ENCODE results near the gene PHF23. TPM values are rescaled to one million over a fixed set of nuclear protein-coding genes. Genes with fewer than 3 reads are reported as not detected.

The PHF23 gene
- total RNA-seq, 6 experiments from 2014 or later: 16.0 to 24.3 (median 18.2) TPM

GRCh38 chr17:7220593-7221277 lies 18.5 kb downstream of the PHF23 start:
- Histone ChIP-seq H3K27ac (peak overlapping the region; percentile 94 to 100 (median 96)), H3K36me3 (peaks cover 0 to 45% (median 22%) of the 10 kb centered on the region in 4 donors), H3K4me3 (peak overlapping the region; percentile 76 to 99 (median 85)), H3K9me3 (no peaks in the 10 kb centered on the region), H3K27me3 (no peaks in the 10 kb centered on the region), H3K4me1 (peaks cover 0 to 39% (median 10%) of the 10 kb centered on the region in 4 donors)
- TF ChIP-seq CTCF (IDR thresholded peaks at IDR 0.05) (peak; percentile 28 to 53 (median 48)), POLR2A (IDR thresholded peaks at IDR 0.05) (no peak)
- DNase-seq (peak; percentile 65 to 77 (median 77)), ATAC-seq (peak; percentile 27 to 43 (median 34))
- WGBS (ENCODE audit: insufficient coverage, low coverage, low lambda C conversion rate, missing lambda C conversion rate): 5% methylated on average over 11 of the region's 11 CpGs
- intact Hi-C loops (cut with DNase I): no loop called here

GRCh38 chr17:7219812-7220592 lies 19.3 kb downstream of the PHF23 start, which contains the start of the genes ACADVL and DLG4:
Gene ACADVL (plus strand): TSS chr17:7219938. CDS start chr17:7219985, 47 bp downstream.
Gene DLG4 (minus strand): TSS chr17:7219836.
- Histone ChIP-seq H3K4me1 (peaks cover 0 to 39% (median 10%) of the 10 kb centered on the region in 4 donors), H3K27me3 (no peaks in the 10 kb centered on the region), H3K4me3 (peak within 1 kb of the TSS; percentile 76 to 99 (median 85)), H3K9me3 (no peaks in the 10 kb centered on the region), H3K36me3 (peaks cover 0 to 38% (median 19%) of the 10 kb centered on the region in 4 donors), H3K27ac (peak within 1 kb of the TSS; percentile 94 to 100 (median 96))
- ATAC-seq (peak; percentile 73 to 83 (median 80)), DNase-seq (peak; percentile 92 to 96 (median 94))
- under 1% methylated on average over 17 of the region's 63 CpGs for WGBS (ENCODE audit: insufficient coverage, low coverage, low lambda C conversion rate, missing lambda C conversion rate)
- no peak for TF ChIP-seq CTCF (IDR thresholded peaks at IDR 0.05)
- peak; percentile 98 for TF ChIP-seq POLR2A (IDR thresholded peaks at IDR 0.05)
- intact Hi-C loops (cut with DNase I): no loop called here

- no peaks in the 10 kb centered on the region for H3K27me3 ChIP-seq
- H3K27ac ChIP-seq: peak overlapping the region; percentile 94 to 100 (median 96)
- peak overlapping the region; percentile 76 to 99 (median 85) for H3K4me3 ChIP-seq
- H3K9me3 ChIP-seq: no peaks in the 10 kb centered on the region
- intact Hi-C loops (cut with DNase I): no loop called here
- H3K4me1 ChIP-seq: peaks cover 0 to 44% (median 10%) of the 10 kb centered on the region in 4 donors
- TF ChIP-seq CTCF (IDR thresholded peaks at IDR 0.05) (no peak), POLR2A (IDR thresholded peaks at IDR 0.05) (no peak)
- no peak for ATAC-seq
- H3K36me3 ChIP-seq: peaks cover 0 to 32% (median 16%) of the 10 kb centered on the region in 4 donors
- whole genome bisulfite sequencing (ENCODE audit: insufficient coverage, low coverage, low lambda C conversion rate, missing lambda C conversion rate): 16% methylated on average over 12 of the region's 12 CpGs
- no peak for DNase-seq
Observed at GRCh38 chr17:7219229-7219811, 19.9 kb downstream of the PHF23 start.

- H3K4me3 ChIP-seq: no peak overlapping the region
- no peak for TF ChIP-seq POLR2A (IDR thresholded peaks at IDR 0.05)
- no peak for TF ChIP-seq CTCF (IDR thresholded peaks at IDR 0.05)
- no peaks in the 10 kb centered on the region for H3K9me3 ChIP-seq
- peaks cover 0 to 27% (median 11%) of the 10 kb centered on the region in 4 donors for H3K36me3 ChIP-seq
- no peaks in the 10 kb centered on the region for H3K27me3 ChIP-seq
- no peak overlapping the region for H3K27ac ChIP-seq
- DNase-seq (peak in 1 of 3 donors; percentile 16), ATAC-seq (no peak)
- intact Hi-C loops (cut with DNase I): no loop called here
- WGBS (ENCODE audit: insufficient coverage, low coverage, low lambda C conversion rate, missing lambda C conversion rate): 92% methylated on average over 5 of the region's 6 CpGs
- peaks cover 2 to 45% (median 10%) of the 10 kb centered on the region in 4 donors for H3K4me1 ChIP-seq
Observed at GRCh38 chr17:7218758-7219157, 20.5 kb downstream of the PHF23 start.
